ENCODE measurements around the gene SELENOP.

- no peak for TF ChIP-seq ZC3H4 (CRISPR knock-in tag; IDR thresholded peaks at IDR 0.05; ENCODE audit: borderline replicate concordance)
- no peak for TF ChIP-seq CTCF (CRISPR knock-in tag; IDR thresholded peaks at IDR 0.05)
- no peak for TF ChIP-seq SALL2 (CRISPR knock-in tag; IDR thresholded peaks at IDR 0.05)
- no peak for TF ChIP-seq ELF1 (CRISPR knock-in tag; IDR thresholded peaks at IDR 0.05)
- TF ChIP-seq ZFP37 (CRISPR knock-in tag; IDR thresholded peaks at IDR 0.05; ENCODE audit: borderline replicate concordance), result no peak
- TF ChIP-seq ZFP36 (IDR thresholded peaks at IDR 0.05; ENCODE audit: borderline replicate concordance, low read depth, low read length, partially characterized antibody), result no peak
- TF ChIP-seq HMGXB4 (CRISPR knock-in tag; IDR thresholded peaks at IDR 0.05; ENCODE audit: borderline replicate concordance in 1 of 2, low read depth in 1 of 2), result no peak
- TF ChIP-seq RFX5 (IDR thresholded peaks at IDR 0.05; ENCODE audit: low read depth, low read length), result no peak
Measured at GRCh38 chr5:42830924-42831323, 19.2 kb upstream of the SELENOP start.
